SK-N-SH (cell line): Measurements from ENCODE around the gene TOLLIP. TPM values are rescaled to one million over a fixed set of nuclear protein-coding genes. Genes with fewer than 3 reads are reported as not detected.
A peak's percentile ranks its signal among the peaks of the same experiment; 100 is the strongest.

Experiments used
- CTCF ChIA-PET: fragments of 300-600, 350-600 bp; formaldehyde crosslinking; extraction: SDS; loops from one replicate; lab custom pipeline; 2021; lab: Yijun Ruan, JAX
- POLR2A ChIA-PET: fragments of 350-600 bp; sonication (Branson Sonifier 250); formaldehyde crosslinking; extraction: SDS; loops from one replicate; lab custom pipeline; 2020; ENCODE audit warnings: antibody characterized with exemption, inconsistent platforms; lab: Yijun Ruan, JAX
- DNase-seq: peaks from one replicate; pipeline ENCODE4 v3.0.0; 2012
- H2AFZ ChIP-seq: fragments of 200-600 bp; sonication (generic); 2 replicates; pipeline ENCODE4 v1.8.1; 2016; ENCODE audit warnings: antibody characterized with exemption, mild to moderate bottlenecking, low read depth
- H3F3A ChIP-seq: fragments of 200-600 bp; sonication (generic); replicated peaks from 2 replicates; pipeline ENCODE3; 2016; ENCODE audit warnings: antibody characterized with exemption, mild to moderate bottlenecking; ENCODE audit not compliant: insufficient read depth
- H3K27ac ChIP-seq, 2 experiments: fragments of 200-500 bp in 1 of 2; fragments of 200-600 bp in 1 of 2; sonication (Bioruptor generic) in 1 of 2; sonication (generic), shearing (Covaris generic) in 1 of 2; 2 replicates each; pipeline versions ENCODE4 v1.5.1 to v1.6.1; 2014 to 2016; ENCODE audit warnings: low read depth in 2 of 2, inconsistent platforms in 1 of 2, low read length in 1 of 2, mild to moderate bottlenecking in 1 of 2, mixed read lengths in 1 of 2
- H3K27me3 ChIP-seq: fragments of 200-600 bp; sonication (generic), shearing (Covaris generic); 2 replicates; pipeline ENCODE4 v1.6.1; 2016; ENCODE audit warnings: mixed run types; ENCODE audit not compliant: insufficient read depth
- H3K36me3 ChIP-seq, 2 experiments: fragments of 200-500 bp in 1 of 2; fragments of 200-600 bp in 1 of 2; sonication (Bioruptor generic) in 1 of 2; sonication (generic) in 1 of 2; replicated peaks in 1 of 2; 2 replicates each; pipeline versions ENCODE3 to v1.5.1; 2014 to 2016; ENCODE audit warnings: low read length in 1 of 2, mild to moderate bottlenecking in 1 of 2; ENCODE audit not compliant: insufficient read depth in 2 of 2, control insufficient read depth in 1 of 2
- H3K4me1 ChIP-seq, 2 experiments: fragments of 200-500 bp in 1 of 2; fragments of 200-600 bp in 1 of 2; sonication (Bioruptor generic) in 1 of 2; sonication (generic), shearing (Covaris generic) in 1 of 2; 2 replicates each; pipeline versions ENCODE4 v1.5.1 to v1.6.1; 2014 to 2016; ENCODE audit warnings: low read depth in 1 of 2, low read length in 1 of 2, mixed run types in 1 of 2; ENCODE audit not compliant: insufficient read depth in 2 of 2, control insufficient read depth in 1 of 2
- H3K4me2 ChIP-seq: fragments of 200-600 bp; sonication (generic), shearing (Covaris generic); 2 replicates; pipeline ENCODE4 v1.6.1; 2017; ENCODE audit warnings: mixed run types
- H3K4me3 ChIP-seq, 2 experiments: fragments of 200-500 bp in 1 of 2; fragments of 200-600 bp in 1 of 2; sonication (Bioruptor generic) in 1 of 2; sonication (generic), shearing (Covaris generic) in 1 of 2; 2 replicates each; pipeline versions ENCODE4 v1.5.1 to v1.8.1; 2014 to 2016; ENCODE audit warnings: low read depth in 2 of 2, inconsistent platforms in 1 of 2, low read length in 1 of 2, mild to moderate bottlenecking in 1 of 2, mixed read lengths in 1 of 2, moderate library complexity in 1 of 2
- H3K79me2 ChIP-seq: fragments of 200-600 bp; sonication (generic); 2 replicates; pipeline ENCODE4 v1.8.1; 2017; ENCODE audit warnings: mild to moderate bottlenecking; ENCODE audit not compliant: insufficient read depth
- H3K9ac ChIP-seq: fragments of 200-600 bp; sonication (generic); 2 replicates; pipeline ENCODE4 v1.6.1; 2017; ENCODE audit warnings: mixed run types
- H3K9me2 ChIP-seq: fragments of 200-600 bp; sonication (generic); 2 replicates; pipeline ENCODE4 v1.6.1; 2017; ENCODE audit warnings: mixed run types
- H3K9me3 ChIP-seq: fragments of 200-600 bp; sonication (generic); 2 replicates; pipeline ENCODE4 v1.6.1; 2017; ENCODE audit warnings: mixed run types, mild to moderate bottlenecking, moderate library complexity
- H4K20me1 ChIP-seq: fragments of 200-600 bp; sonication (generic); 2 replicates; pipeline ENCODE4 v1.6.1; 2017; ENCODE audit warnings: mild to moderate bottlenecking, mixed run types; ENCODE audit not compliant: insufficient read depth
- FOXJ3 ChIP-seq: sonication (generic); formaldehyde crosslinking; IDR thresholded peaks from 2 replicates; pipeline ENCODE4 v1.5.1; 2020; ENCODE audit warnings: mild to moderate bottlenecking, missing genetic modification reagents
- GABPA ChIP-seq: IDR thresholded peaks from 2 replicates; pipeline ENCODE4 v1.4.0; 2012; ENCODE audit warnings: low read depth, mild to moderate bottlenecking
- IRF3 ChIP-seq: fragments of 150-350 bp; IDR thresholded peaks from 2 replicates; pipeline ENCODE4 v1.6.1; 2016; ENCODE audit warnings: mild to moderate bottlenecking, low read depth, low read length
- JUND ChIP-seq: IDR thresholded peaks from 2 replicates; pipeline ENCODE4 v1.4.0; 2012
- MEF2A ChIP-seq: IDR thresholded peaks from 2 replicates; pipeline ENCODE4 v1.4.0; 2012; ENCODE audit warnings: low read depth, borderline replicate concordance
- MXI1 ChIP-seq: IDR thresholded peaks from 2 replicates; pipeline ENCODE4 v1.6.1; 2012; ENCODE audit warnings: mild to moderate bottlenecking, low read depth, low read length, improper control_type of control experiment
- NRF1 ChIP-seq: IDR thresholded peaks from 2 replicates; pipeline ENCODE4 v1.6.1; 2012; ENCODE audit warnings: low read depth, mild to moderate bottlenecking, low read length
- POLR2AphosphoS5 ChIP-seq: IDR thresholded peaks from 2 replicates; pipeline ENCODE4 v1.6.1; 2012; ENCODE audit warnings: low read depth, low read length
- TEAD4 ChIP-seq: IDR thresholded peaks from 2 replicates; pipeline ENCODE4 v1.4.0; 2012; ENCODE audit warnings: mild to moderate bottlenecking, borderline replicate concordance; ENCODE audit not compliant: insufficient read depth
- WGBS: methylation state at CpG from one replicate; pipeline ENCODE4 v1.1.6; 2017; ENCODE audit warnings: low lambda C conversion rate; 5-methylcytosine and 5-hydroxymethylcytosine counted together
- polyA plus RNA-seq, 3 experiments: library from polyadenylated mRNA; depleted of rRNA; stranded (reverse); fragments of >200 nt; gene quantifications; 2 replicates each; pipeline ENCODE4 v1.2.3, GENCODE V29; 2012
- TF ChIP-seq, protein P1 (sequence below): fragments of 200-600 bp; sonication (generic); IDR thresholded peaks from 2 replicates; pipeline ENCODE4 v1.6.1; 2017; ENCODE audit warnings: antibody characterized with exemption, mild to moderate bottlenecking, moderate library complexity
- TF ChIP-seq, protein P2 (sequence below): fragments of 150-350 bp; IDR thresholded peaks from 2 replicates; pipeline ENCODE4 v1.6.1; 2017; ENCODE audit warnings: antibody characterized with exemption, low read length, low read depth, borderline replicate concordance

The TOLLIP gene
- polyA plus RNA-seq, 1 of the 3 experiments (the other 2 are of a cell fraction) = 55.4 TPM

- POLR2A ChIA-PET = no interaction called here
- no peak for TF ChIP-seq JUND
- TF ChIP-seq NRF1 = no peak
- no peak for TF ChIP-seq IRF3
- TF ChIP-seq, protein P1, sequence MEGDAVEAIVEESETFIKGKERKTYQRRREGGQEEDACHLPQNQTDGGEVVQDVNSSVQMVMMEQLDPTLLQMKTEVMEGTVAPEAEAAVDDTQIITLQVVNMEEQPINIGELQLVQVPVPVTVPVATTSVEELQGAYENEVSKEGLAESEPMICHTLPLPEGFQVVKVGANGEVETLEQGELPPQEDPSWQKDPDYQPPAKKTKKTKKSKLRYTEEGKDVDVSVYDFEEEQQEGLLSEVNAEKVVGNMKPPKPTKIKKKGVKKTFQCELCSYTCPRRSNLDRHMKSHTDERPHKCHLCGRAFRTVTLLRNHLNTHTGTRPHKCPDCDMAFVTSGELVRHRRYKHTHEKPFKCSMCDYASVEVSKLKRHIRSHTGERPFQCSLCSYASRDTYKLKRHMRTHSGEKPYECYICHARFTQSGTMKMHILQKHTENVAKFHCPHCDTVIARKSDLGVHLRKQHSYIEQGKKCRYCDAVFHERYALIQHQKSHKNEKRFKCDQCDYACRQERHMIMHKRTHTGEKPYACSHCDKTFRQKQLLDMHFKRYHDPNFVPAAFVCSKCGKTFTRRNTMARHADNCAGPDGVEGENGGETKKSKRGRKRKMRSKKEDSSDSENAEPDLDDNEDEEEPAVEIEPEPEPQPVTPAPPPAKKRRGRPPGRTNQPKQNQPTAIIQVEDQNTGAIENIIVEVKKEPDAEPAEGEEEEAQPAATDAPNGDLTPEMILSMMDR = no peak
- TF ChIP-seq GABPA = no peak
- TF ChIP-seq, protein P2, sequence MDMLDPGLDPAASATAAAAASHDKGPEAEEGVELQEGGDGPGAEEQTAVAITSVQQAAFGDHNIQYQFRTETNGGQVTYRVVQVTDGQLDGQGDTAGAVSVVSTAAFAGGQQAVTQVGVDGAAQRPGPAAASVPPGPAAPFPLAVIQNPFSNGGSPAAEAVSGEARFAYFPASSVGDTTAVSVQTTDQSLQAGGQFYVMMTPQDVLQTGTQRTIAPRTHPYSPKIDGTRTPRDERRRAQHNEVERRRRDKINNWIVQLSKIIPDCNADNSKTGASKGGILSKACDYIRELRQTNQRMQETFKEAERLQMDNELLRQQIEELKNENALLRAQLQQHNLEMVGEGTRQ = no peak
- no peak for TF ChIP-seq MXI1
- no peak overlapping the region for H2AFZ ChIP-seq
- WGBS = 72% methylated on average over 36 of the region's 46 CpGs
- H3K9me3 ChIP-seq = no peaks in the 10 kb centered on the region
- H3K27me3 ChIP-seq = no peaks in the 10 kb centered on the region
- DNase-seq = no peak
- no peaks in the 10 kb centered on the region for H3K79me2 ChIP-seq
- H3K9ac ChIP-seq = no peak overlapping the region
- no peaks in the 10 kb centered on the region for H4K20me1 ChIP-seq
- no peak overlapping the region for H3K4me2 ChIP-seq
- no peak overlapping the region for H3K27ac ChIP-seq
- peaks cover 0 to 2% of the 10 kb centered on the region in 2 experiments; a peak in 1 of 4 replicates for H3K4me1 ChIP-seq
- CTCF ChIA-PET = interaction anchor here (0.6 to 1.1 kb wide), 3 partner anchors 10 to 1170 kb away, joined by 3 read pairs; no protein-coding TSS in a partner anchor
- H3F3A ChIP-seq = no peaks in the 10 kb centered on the region
- no peaks in the 10 kb centered on the region for H3K36me3 ChIP-seq
- H3K9me2 ChIP-seq = no peaks in the 10 kb centered on the region
- no peak overlapping the region for H3K4me3 ChIP-seq
Measured at GRCh38 chr11:1232021-1232882, 77.2 kb downstream of the TOLLIP start.

DNA sequence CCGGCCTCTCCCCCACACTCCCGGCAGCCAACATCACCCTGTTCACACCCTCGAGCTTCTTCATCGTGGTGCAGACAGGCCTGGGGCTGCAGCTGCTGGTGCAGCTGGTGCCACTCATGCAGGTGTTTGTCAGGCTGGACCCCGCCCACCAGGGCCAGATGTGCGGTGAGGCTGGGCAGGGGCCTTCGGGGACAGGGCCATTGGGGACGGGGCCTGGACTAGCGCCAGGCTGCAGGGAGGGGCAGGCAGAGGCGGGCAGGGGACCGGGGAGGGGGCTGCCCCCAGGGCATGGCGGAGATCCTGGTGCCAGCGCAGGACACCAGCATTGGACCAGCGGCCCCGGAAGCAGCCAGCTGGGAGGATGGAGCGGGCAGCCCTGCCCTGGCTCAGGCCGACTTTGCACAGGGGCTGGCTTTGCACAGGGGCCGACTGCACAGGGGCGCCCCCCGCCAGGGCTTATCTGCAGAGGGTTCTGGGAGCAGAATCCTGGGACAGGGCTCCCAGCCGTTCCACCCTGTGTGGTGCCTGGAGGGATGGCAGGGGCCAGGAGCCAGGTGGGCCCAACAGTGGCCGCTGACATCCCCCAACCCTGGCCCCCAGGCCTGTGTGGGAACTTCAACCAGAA, 77.9 kb downstream of the TOLLIP start:
- Histone ChIP-seq H3K27me3 (no peaks in the 10 kb centered on the region), H2AFZ (no peak overlapping the region), H3K4me3 (no peak overlapping the region), H3F3A (no peaks in the 10 kb centered on the region), H3K9me3 (no peaks in the 10 kb centered on the region), H3K9ac (no peak overlapping the region), H4K20me1 (no peaks in the 10 kb centered on the region), H3K79me2 (no peaks in the 10 kb centered on the region), H3K4me2 (no peak overlapping the region), H3K4me1 (peaks cover 0 to 2% of the 10 kb centered on the region in 2 experiments; a peak in 1 of 4 replicates), H3K9me2 (no peaks in the 10 kb centered on the region), H3K36me3 (no peaks in the 10 kb centered on the region), H3K27ac (no peak overlapping the region)
- POLR2A ChIA-PET = no interaction called here
- DNase-seq = peak; percentile 84
- TF ChIP-seq MEF2A (no peak), FOXJ3 (CRISPR knock-in tag) (no peak), POLR2AphosphoS5 (no peak), TEAD4 (no peak), JUND (no peak)
- CTCF ChIA-PET = interaction anchor here (1.0 to 1.7 kb wide), 2 partner anchors 29 to 316 kb away, joined by 3 to 7 read pairs; no protein-coding TSS in a partner anchor
- 9% methylated on average over 13 of the region's 22 CpGs for WGBS
